Erythroblast (primary cell): Measurements from ENCODE around the gene C2.

Experiments
- GATA1 ChIP-seq: IDR thresholded peaks from 2 replicates; pipeline ENCODE4 v1.6.1; 2011; ENCODE audit warnings: low read depth, mild to moderate bottlenecking, control low read depth, low read length, moderate library complexity
- POLR2A ChIP-seq: IDR thresholded peaks from 2 replicates; pipeline ENCODE4 v1.6.1; 2011; ENCODE audit warnings: mild to moderate bottlenecking, low read length

GRCh38 chr6:31947864-31948263, 20.3 kb downstream of the C2 start:
- TF ChIP-seq POLR2A (no peak), GATA1 (no peak)
